Activated T-cell treated with anti-CD3 and anti-CD28 coated beads, Interleukin-2, amount 50 U/mL, for 4 hours (primary cell): ENCODE results near the gene SEC14L5. TPM values are rescaled to one million over a fixed set of nuclear protein-coding genes. Genes with fewer than 3 reads are reported as not detected.
A peak's percentile ranks its signal among the peaks of the same experiment; 100 is the strongest.
"Not testable (repeated sequence)": the region's sequence is repeated elsewhere in the genome, so short reads cannot be mapped to it uniquely, and the experiment has no call there.

Experiments
- ATAC-seq, 2 donors: fragments of 200-7000 bp; cut with Tn5 transposase; one replicate each; pipeline ENCODE4 v1.10.0; 2021
- DNase-seq: peaks from one replicate; pipeline ENCODE4 v3.0.0-alpha.2; 2020
- H3K27me3 Mint-ChIP-seq: one replicate; pipeline ENCODE4 v1.8.0; 2021; ENCODE audit warnings: low read depth, mixed read lengths
- H3K36me3 Mint-ChIP-seq: one replicate; pipeline ENCODE4 v1.8.0; 2022; ENCODE audit warnings: mixed read lengths; ENCODE audit not compliant: insufficient read depth
- H3K4me1 Mint-ChIP-seq: one replicate; pipeline ENCODE4 v1.8.0; 2021; ENCODE audit warnings: low read depth, mixed read lengths
- H3K4me3 Mint-ChIP-seq: one replicate; pipeline ENCODE4 v1.8.0; 2021; ENCODE audit warnings: mild to moderate bottlenecking, moderate library complexity, mixed read lengths
- H3K9me3 Mint-ChIP-seq: one replicate; pipeline ENCODE4 v1.8.0; 2021; ENCODE audit warnings: mixed read lengths
- total RNA-seq, 3 donors: library from RNA; stranded (reverse); gene quantifications; one replicate each; pipeline ENCODE4 v1.2.1, GENCODE V29; 2021

SEC14L5 gene
- total RNA-seq, 3 donors from 2014 or later, result not detected

GRCh38 chr16:4954714-4955113 is 3.4 kb upstream of the SEC14L5 start:
- ATAC-seq (no peak), DNase-seq (no peak)
- H3K4me3 Mint-ChIP-seq, result no peak overlapping the region
- no peaks in the 10 kb centered on the region for H3K36me3 Mint-ChIP-seq
- no peaks in the 10 kb centered on the region for H3K9me3 Mint-ChIP-seq
- peaks cover 21% of the 10 kb centered on the region for H3K4me1 Mint-ChIP-seq
- peaks cover 30% of the 10 kb centered on the region for H3K27me3 Mint-ChIP-seq

- DNase-seq (no peak), ATAC-seq (no peak)
- Mint-ChIP-seq H3K27me3 (peaks cover 41% of the 10 kb centered on the region), H3K4me3 (peak overlapping the region; percentile 78), H3K4me1 (peaks cover 21% of the 10 kb centered on the region), H3K36me3 (no peaks in the 10 kb centered on the region), H3K9me3 (no peaks in the 10 kb centered on the region)
These were observed 760 bp upstream of the SEC14L5 start for GRCh38 chr16:4957420-4957719.

DNA sequence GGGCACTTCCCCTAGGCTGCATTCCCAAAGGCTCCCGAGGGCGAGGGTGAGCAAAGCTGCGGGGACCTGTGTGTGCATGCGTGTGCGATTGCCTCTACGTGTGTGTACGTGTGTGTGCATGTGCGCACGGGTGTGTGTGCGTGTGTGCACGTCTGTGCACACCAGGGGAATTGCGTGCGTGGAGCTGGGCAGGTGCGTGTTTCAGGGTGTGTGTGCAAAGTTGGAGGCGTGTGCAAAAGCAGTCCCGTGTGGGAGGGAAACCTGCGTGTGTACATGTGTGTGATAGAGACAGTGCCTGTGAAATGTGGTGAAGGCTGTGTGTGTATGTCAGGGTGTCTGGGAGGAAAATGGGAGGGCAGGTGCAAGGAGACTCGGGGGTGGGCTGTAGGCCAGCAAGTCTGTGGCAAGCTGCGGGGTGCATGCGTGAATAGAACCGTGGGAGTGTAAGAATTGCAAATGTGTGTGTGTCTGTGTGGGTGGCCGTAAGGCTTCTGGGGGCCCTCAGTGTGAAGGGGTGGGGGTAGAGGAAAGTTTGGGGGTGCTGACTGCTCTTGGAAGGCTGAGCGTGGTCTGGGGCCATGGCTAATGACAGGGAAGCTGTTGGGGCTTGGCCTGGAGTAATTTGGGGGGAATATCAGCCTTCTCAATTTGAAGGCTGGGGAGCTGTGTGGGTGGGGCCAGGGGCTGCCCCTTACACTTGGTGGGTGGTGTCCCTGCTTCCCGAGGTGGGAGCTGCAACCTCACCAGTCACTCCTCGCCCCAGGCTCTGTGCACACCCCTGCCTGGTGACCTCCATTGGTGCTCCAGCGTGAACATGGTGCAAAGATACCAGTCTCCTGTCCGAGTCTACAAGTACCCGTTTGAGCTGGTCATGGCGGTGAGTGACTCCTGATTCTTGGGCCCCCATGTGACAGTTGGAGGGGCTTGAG is 644 bp downstream of the SEC14L5 start:
- no peak for DNase-seq
- H3K9me3 Mint-ChIP-seq, result no peaks in the 10 kb centered on the region

GRCh38 chr16:4960579-4960978 is 2.4 kb downstream of the SEC14L5 start:
- peaks cover 21% of the 10 kb centered on the region for H3K4me1 Mint-ChIP-seq
- no peaks in the 10 kb centered on the region for H3K9me3 Mint-ChIP-seq
- H3K36me3 Mint-ChIP-seq, result no peaks in the 10 kb centered on the region
- ATAC-seq, result no peak
- H3K27me3 Mint-ChIP-seq, result peaks cover 31% of the 10 kb centered on the region
- no peak for DNase-seq
- H3K4me3 Mint-ChIP-seq, result no peak overlapping the region

More for the DNA sequence above, 644 bp downstream of the SEC14L5 start:
- H3K4me1 Mint-ChIP-seq, result peaks cover 21% of the 10 kb centered on the region
- peaks cover 38% of the 10 kb centered on the region for H3K27me3 Mint-ChIP-seq
- peak in 1 of 2 donors; percentile 2 for ATAC-seq
- H3K36me3 Mint-ChIP-seq, result no peaks in the 10 kb centered on the region
- peak overlapping the region; percentile 78 for H3K4me3 Mint-ChIP-seq

DNA sequence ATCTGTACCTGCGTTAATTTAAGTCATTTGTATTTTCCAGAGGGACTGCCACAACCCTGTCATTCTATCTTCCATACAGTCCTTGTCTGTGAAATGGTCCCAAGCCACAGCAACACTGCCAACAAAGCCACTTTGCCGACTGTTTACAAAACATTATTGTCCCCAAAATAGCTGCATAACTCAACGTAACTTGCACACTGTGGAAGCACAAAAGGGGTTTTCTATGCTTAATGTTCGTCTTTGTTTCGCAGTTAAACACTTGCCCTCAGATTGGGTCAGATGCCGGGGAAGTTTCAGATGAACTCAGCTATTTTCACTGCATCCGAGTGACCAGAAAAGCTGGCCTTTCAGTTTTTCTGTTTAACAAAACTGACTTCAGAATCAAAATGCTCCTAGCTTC is 4.6 kb downstream of the SEC14L5 start:
- peaks cover 12% of the 10 kb centered on the region for H3K4me1 Mint-ChIP-seq
- ATAC-seq (no peak), DNase-seq (no peak)
- H3K27me3 Mint-ChIP-seq, result peaks cover 24% of the 10 kb centered on the region
- no peak overlapping the region for H3K4me3 Mint-ChIP-seq
- H3K9me3 Mint-ChIP-seq, result no peaks in the 10 kb centered on the region
- no peaks in the 10 kb centered on the region for H3K36me3 Mint-ChIP-seq

DNA sequence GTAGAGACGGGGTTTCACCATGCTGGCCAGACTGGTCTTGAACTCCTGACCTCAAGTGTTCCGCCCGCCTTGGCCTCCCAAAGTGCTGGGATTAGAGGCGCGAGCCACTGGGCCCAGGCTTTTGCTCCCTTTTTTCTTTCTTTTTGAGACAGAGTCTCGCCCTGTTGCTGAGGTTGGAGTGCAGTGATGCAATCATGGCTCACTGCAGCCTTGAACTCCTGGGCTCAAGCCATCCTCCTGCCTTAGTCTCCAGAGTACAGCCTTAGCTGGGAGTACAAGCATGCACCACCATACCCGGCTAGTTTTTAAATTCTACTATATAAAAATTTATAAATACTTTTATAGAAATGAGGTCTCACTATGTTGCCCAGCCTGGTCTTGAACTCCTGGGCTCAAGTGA is 5.4 kb downstream of the SEC14L5 start:
- ATAC-seq, H3K4me1 Mint-ChIP-seq, H3K36me3 Mint-ChIP-seq, DNase-seq, H3K9me3 Mint-ChIP-seq, H3K4me3 Mint-ChIP-seq: not testable (repeated sequence)
- H3K27me3 Mint-ChIP-seq, result peaks cover 20% of the 10 kb centered on the region

DNA sequence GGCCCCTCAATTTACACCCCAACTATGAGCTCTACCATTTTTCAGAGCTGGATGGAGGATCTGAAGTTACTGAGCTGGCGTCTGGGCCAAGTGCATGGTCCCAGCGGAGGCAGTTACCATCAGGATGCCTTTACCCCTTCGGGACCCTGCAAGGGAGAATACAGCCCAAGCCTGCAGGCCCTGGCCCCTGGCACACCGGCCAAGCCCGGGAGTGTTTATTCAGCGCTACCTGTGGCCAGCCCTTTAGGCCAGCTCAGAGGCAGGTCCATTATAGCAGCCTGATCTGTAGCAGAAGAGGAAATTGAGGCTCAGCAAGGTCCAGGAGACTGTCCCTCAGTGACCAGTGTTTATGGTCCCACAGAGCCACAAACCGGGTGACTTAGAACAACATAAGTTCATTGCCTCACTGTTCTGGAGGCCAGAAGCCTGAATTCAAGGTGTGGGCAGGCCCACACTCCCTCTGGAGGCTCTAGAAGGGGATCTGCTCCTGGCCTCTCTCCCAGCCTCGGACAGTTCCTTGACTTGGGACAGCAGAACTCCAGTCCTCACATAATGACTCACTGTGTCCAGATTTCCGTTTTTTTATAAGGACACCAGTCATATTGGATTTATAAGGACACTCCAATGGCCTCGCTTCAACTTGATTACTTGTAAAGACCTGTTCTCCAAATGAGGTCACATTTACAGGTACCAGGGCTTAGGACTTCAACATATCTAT is 8.8 kb downstream of the SEC14L5 start:
- H3K9me3 Mint-ChIP-seq, result no peaks in the 10 kb centered on the region
- H3K4me1 Mint-ChIP-seq, result no peaks in the 10 kb centered on the region
- H3K4me3 Mint-ChIP-seq, result no peak overlapping the region
- DNase-seq (no peak), ATAC-seq (no peak)
- H3K27me3 Mint-ChIP-seq, result peaks cover 11% of the 10 kb centered on the region
- no peaks in the 10 kb centered on the region for H3K36me3 Mint-ChIP-seq

GRCh38 chr16:4968278-4968677 is 10.1 kb downstream of the SEC14L5 start:
- ATAC-seq, result not testable (repeated sequence)

GRCh38 chr16:4968879-4969483 is 10.9 kb downstream of the SEC14L5 start:
- H3K4me3 Mint-ChIP-seq, result no peak overlapping the region
- H3K36me3 Mint-ChIP-seq, result no peaks in the 10 kb centered on the region
- H3K4me1 Mint-ChIP-seq, result no peaks in the 10 kb centered on the region
- no peak for DNase-seq
- no peak for ATAC-seq
- H3K27me3 Mint-ChIP-seq, result peaks cover 15% of the 10 kb centered on the region
- peaks cover 5% of the 10 kb centered on the region for H3K9me3 Mint-ChIP-seq

More at GRCh38 chr16:4968278-4968677, 10.1 kb downstream of the SEC14L5 start:
- not testable (repeated sequence) for H3K36me3 Mint-ChIP-seq, DNase-seq, H3K4me3 Mint-ChIP-seq, H3K4me1 Mint-ChIP-seq, H3K9me3 Mint-ChIP-seq
- H3K27me3 Mint-ChIP-seq, result peaks cover 15% of the 10 kb centered on the region

DNA sequence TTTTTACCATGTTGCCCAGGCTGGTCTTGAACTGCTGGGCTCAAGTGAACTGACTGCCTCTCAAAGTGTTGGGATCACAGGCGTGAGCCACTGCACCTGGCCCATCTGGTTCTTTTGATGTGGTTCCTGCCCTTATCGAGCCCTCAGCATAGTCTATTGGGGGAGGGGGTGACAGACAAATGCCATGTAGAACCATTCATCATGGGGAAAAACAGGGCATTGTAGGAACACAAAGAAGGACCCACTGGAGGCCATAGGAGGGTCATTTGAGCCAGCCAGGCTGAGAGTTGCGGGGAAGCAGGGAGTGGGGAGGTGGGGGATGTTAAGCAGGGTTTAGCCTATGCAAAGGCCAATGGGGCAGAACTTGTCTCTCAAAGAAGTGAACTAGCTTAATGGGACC is 11.9 kb downstream of the SEC14L5 start:
- peaks cover 15% of the 10 kb centered on the region for H3K27me3 Mint-ChIP-seq
- H3K4me1 Mint-ChIP-seq, result no peaks in the 10 kb centered on the region
- ATAC-seq (no peak), DNase-seq (no peak)
- H3K36me3 Mint-ChIP-seq, result no peaks in the 10 kb centered on the region
- peaks cover 5% of the 10 kb centered on the region for H3K9me3 Mint-ChIP-seq
- H3K4me3 Mint-ChIP-seq, result no peak overlapping the region

- H3K4me1 Mint-ChIP-seq, result no peaks in the 10 kb centered on the region
- DNase-seq (no peak), ATAC-seq (no peak)
- H3K9me3 Mint-ChIP-seq, result peaks cover 12% of the 10 kb centered on the region
- peaks cover 20% of the 10 kb centered on the region for H3K27me3 Mint-ChIP-seq
- no peaks in the 10 kb centered on the region for H3K36me3 Mint-ChIP-seq
- H3K4me3 Mint-ChIP-seq, result no peak overlapping the region
These were observed 14.9 kb downstream of the SEC14L5 start for GRCh38 chr16:4972938-4973587.

GRCh38 chr16:4976079-4976478 is 17.9 kb downstream of the SEC14L5 start:
- Mint-ChIP-seq H3K4me3 (no peak overlapping the region), H3K27me3 (peaks cover 17% of the 10 kb centered on the region), H3K36me3 (no peaks in the 10 kb centered on the region), H3K9me3 (peaks cover 12% of the 10 kb centered on the region), H3K4me1 (no peaks in the 10 kb centered on the region)
- no peak for DNase-seq
- ATAC-seq, result no peak

DNA sequence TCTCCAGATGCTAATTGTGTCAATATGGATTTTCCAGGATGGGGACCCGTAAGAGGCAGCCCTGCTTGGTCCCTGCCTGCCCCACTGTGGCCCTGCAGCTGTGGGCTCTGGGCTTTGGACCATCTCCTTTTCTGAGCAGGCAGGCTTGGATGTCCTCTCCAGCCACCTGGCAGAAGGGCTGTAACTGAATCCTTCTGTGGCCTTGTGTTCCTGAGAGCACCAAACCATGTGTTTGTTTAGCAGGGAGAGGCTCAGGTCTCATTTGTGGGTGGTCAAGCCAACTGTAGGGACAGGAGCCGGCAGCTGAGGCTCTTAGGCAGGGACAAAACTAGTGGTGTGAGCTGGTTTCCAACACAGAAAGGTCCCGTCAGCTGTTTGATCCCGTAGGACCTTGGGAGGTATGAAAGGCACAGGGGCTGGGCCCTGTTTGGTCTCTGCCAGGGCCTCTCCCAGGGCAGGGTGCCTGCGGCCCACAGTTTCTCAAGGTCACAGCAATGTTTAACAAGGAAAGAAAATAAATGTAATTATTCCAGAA is 18.5 kb downstream of the SEC14L5 start:
- H3K4me1 Mint-ChIP-seq, result no peaks in the 10 kb centered on the region
- H3K4me3 Mint-ChIP-seq, result no peak overlapping the region
- no peak for DNase-seq

GRCh38 chr16:4979164-4979563 is 21.0 kb downstream of the SEC14L5 start:
- no peaks in the 10 kb centered on the region for H3K36me3 Mint-ChIP-seq
- DNase-seq (no peak), ATAC-seq (no peak)
- peaks cover 10% of the 10 kb centered on the region for H3K9me3 Mint-ChIP-seq
- no peak overlapping the region for H3K4me3 Mint-ChIP-seq
- peaks cover 6% of the 10 kb centered on the region for H3K27me3 Mint-ChIP-seq
- no peaks in the 10 kb centered on the region for H3K4me1 Mint-ChIP-seq

More for the DNA sequence above, 18.5 kb downstream of the SEC14L5 start:
- H3K9me3 Mint-ChIP-seq, result peaks cover 12% of the 10 kb centered on the region
- ATAC-seq, result no peak
- no peaks in the 10 kb centered on the region for H3K36me3 Mint-ChIP-seq
- H3K27me3 Mint-ChIP-seq, result peaks cover 14% of the 10 kb centered on the region
